Lung (tissue), 13 donors: ENCODE results near the gene CLDN7. TPM values are rescaled to one million over a fixed set of nuclear protein-coding genes. Genes with fewer than 3 reads are reported as not detected.

Experiments
- ATAC-seq: fragments of 200-7000 bp; cut with Tn5 transposase; one replicate; pipeline ENCODE4 v1.9.1; 2020; ENCODE audit warnings: moderate number of reproducible peaks; ENCODE audit not compliant: insufficient read depth, low FRiP score
- DNase-seq, 3 donors: peaks; one replicate each; pipeline ENCODE4 v3.0.0-alpha.2; 2013 to 2017
- H3K27ac ChIP-seq, 2 donors: one replicate each; pipeline ENCODE4 v1.5.1; 2013; ENCODE audit warnings: mild to moderate bottlenecking in 2 of 2, moderate library complexity in 2 of 2, control low read depth in 1 of 2, inconsistent platforms in 1 of 2, low read depth in 1 of 2, low read length in 1 of 2
- H3K27me3 ChIP-seq, 3 donors: one replicate each; pipeline ENCODE4 v1.5.1; 2013; ENCODE audit warnings: low read length in 2 of 3; ENCODE audit not compliant: control insufficient read depth in 3 of 3, insufficient read depth in 3 of 3
- H3K36me3 ChIP-seq, 4 donors: one replicate each; pipeline ENCODE4 v1.5.1; 2013; ENCODE audit warnings: low read length in 4 of 4, mild to moderate bottlenecking in 1 of 4, moderate library complexity in 1 of 4; ENCODE audit not compliant: control insufficient read depth in 4 of 4, insufficient read depth in 4 of 4
- H3K4me1 ChIP-seq, 5 donors: one replicate each; pipeline ENCODE4 v1.5.1; 2013; ENCODE audit warnings: low read length in 5 of 5, mild to moderate bottlenecking in 2 of 5, moderate library complexity in 1 of 5; ENCODE audit not compliant: control insufficient read depth in 5 of 5, insufficient read depth in 5 of 5
- H3K4me3 ChIP-seq: one replicate; pipeline ENCODE4 v1.5.1; 2013; ENCODE audit warnings: mild to moderate bottlenecking, control low read depth, moderate library complexity
- H3K9ac ChIP-seq, 2 donors: one replicate each; pipeline ENCODE4 v1.5.1; 2013; ENCODE audit warnings: low read length in 2 of 2, control low read depth in 1 of 2; ENCODE audit not compliant: insufficient read depth in 1 of 2
- H3K9me3 ChIP-seq, 4 donors: one replicate each; pipeline ENCODE4 v1.5.1; 2013; ENCODE audit warnings: low read length in 3 of 4, mild to moderate bottlenecking in 1 of 4, moderate library complexity in 1 of 4; ENCODE audit not compliant: control insufficient read depth in 4 of 4, insufficient read depth in 3 of 4
- CTCF ChIP-seq: IDR thresholded peaks from 2 replicates; pipeline ENCODE4 v1.5.1; 2012; ENCODE audit warnings: mild to moderate bottlenecking; ENCODE audit errors: control extremely low read depth, extremely low read depth
- WGBS, 2 donors: extraction: QIAGEN DNeasy Blood & Tissue Kit; methylation state at CpG; one replicate each; pipeline ENCODE4 v1.1.7; 2013; 5-methylcytosine and 5-hydroxymethylcytosine counted together
- polyA plus RNA-seq, 2 donors: library from polyadenylated mRNA; stranded (reverse); fragments of 200-250 nt; gene quantifications; one replicate each; pipeline ENCODE4 v1.2.1, GENCODE V29; 2013
- small RNA-seq: library from RNA; depleted of rRNA; stranded (forward); fragments of <200 nt; gene quantifications from one replicate; pipeline ENCODE3, GENCODE V24; 2014; ENCODE audit warnings: low replicate concordance
- total RNA-seq, 2 donors: library from RNA; depleted of rRNA in 1 of 2; stranded (reverse); fragments of >200 nt in 1 of 2; gene quantifications; one replicate each; pipeline ENCODE4 v1.2.1, GENCODE V29; 2014 to 2021
- donor health status: control.
- donor health status: control.
- donor health status: Bipolar disorder and iron deficiency.
- donor health status: healthy.
- donor health status: DM: yes; HTN: yes; CAD: no.

The CLDN7 gene
- total and polyA plus RNA-seq, 4 donors = 117 to 199 (median 145) TPM

DNA sequence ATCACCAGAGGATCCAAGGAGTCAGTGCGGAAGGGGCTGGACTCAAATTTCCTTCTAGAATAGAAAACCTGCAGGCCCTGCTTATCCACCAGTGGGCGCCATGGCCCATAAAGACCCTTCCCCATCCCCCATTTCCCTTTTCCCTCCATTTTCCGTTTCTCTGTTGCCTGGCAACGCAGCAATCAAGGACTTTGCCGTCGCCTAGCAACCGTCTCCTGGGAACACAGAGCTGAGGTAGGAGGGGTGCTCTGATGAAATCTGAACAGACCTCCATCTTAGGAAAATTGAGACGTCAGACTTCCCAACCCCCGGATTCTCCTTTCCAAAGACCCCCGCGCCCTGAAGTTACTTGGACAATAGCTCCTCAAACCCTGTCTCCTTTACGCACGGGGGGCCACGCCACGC, 48.4 kb downstream of the CLDN7 start:
- Histone ChIP-seq H3K9ac (peak overlapping the region in 1 of 2 donors; percentile 11), H3K36me3 (no peaks in the 10 kb centered on the region), H3K27ac (no peak overlapping the region), H3K27me3 (no peaks in the 10 kb centered on the region), H3K4me1 (peaks cover 6 to 53% (median 15%) of the 10 kb centered on the region in 5 donors), H3K9me3 (no peaks in the 10 kb centered on the region), H3K4me3 (peak overlapping the region; percentile 34)
- no peak for ATAC-seq
- no peak for TF ChIP-seq CTCF
- peak; percentile 93 to 97 (median 94) for DNase-seq
- WGBS, 2 donors = 3 to 4% methylated on average over 15 of the region's 15 CpGs

GRCh38 chr17:7211491-7212273, 50.6 kb downstream of the CLDN7 start:
- no peaks in the 10 kb centered on the region for H3K27me3 ChIP-seq
- ATAC-seq (no peak), DNase-seq (peak in 1 of 3 donors; percentile 37)
- H3K27ac ChIP-seq = no peak overlapping the region
- peaks cover 0 to 40% (median 7%) of the 10 kb centered on the region in 5 donors for H3K4me1 ChIP-seq
- H3K9ac ChIP-seq = peak overlapping the region in 1 of 2 donors; percentile 64
- no peaks in the 10 kb centered on the region for H3K36me3 ChIP-seq
- 47 to 77% methylated on average over 27 of the region's 37 CpGs for WGBS, 2 donors
- no peak overlapping the region for H3K4me3 ChIP-seq
- TF ChIP-seq CTCF = no peak
- no peaks in the 10 kb centered on the region for H3K9me3 ChIP-seq

Small RNA genes lying within 50 kb of the gene (small RNA-seq; reads per million reads assigned to genes)
- gene MIR324 (7.1 reads per million, percentile 95 among the genes with 10 or more reads in this experiment), gene RF00019 (not detected)

Other genes starting within 250 kb of the CLDN7 start
Only the 30 nearest of the 35 such genes appear.
- 1 to 10 TPM; 5.5 to 7.5 TPM for gene SLC16A11, start 218.4 kb downstream of the CLDN7 start, total RNA-seq
- 1 to 10 TPM; 1.9 to 8.9 TPM for gene SLC16A11, start 218.4 kb downstream of the CLDN7 start, polyA plus RNA-seq
- 1 to 10 TPM; 3.7 to 5.2 TPM for gene CLEC10A, start 182.2 kb downstream of the CLDN7 start, total RNA-seq
- gene CLEC10A, start 182.2 kb downstream of the CLDN7 start, polyA plus RNA-seq = 10 to 100 TPM; 12.7 to 18.4 TPM
- gene ASGR2, start 147.7 kb downstream of the CLDN7 start, total RNA-seq = 1 to 10 TPM; 1.6 to 1.7 TPM
- gene ASGR2, start 147.7 kb downstream of the CLDN7 start, polyA plus RNA-seq = 10 to 100 TPM in 1 of 2 donors, 1 to 10 TPM in 1; 3.5 to 12.0 TPM
- gene ASGR1, start 83.1 kb downstream of the CLDN7 start, total RNA-seq = 1 to 10 TPM; 5.9 to 7.0 TPM
- 10 to 100 TPM in 1 of 2 donors, 1 to 10 TPM in 1; 5.9 to 11.2 TPM for gene ASGR1, start 83.1 kb downstream of the CLDN7 start, polyA plus RNA-seq
- gene DLG4, start 42.6 kb downstream of the CLDN7 start, total RNA-seq = 10 to 100 TPM; 17.1 to 20.1 TPM
- 10 to 100 TPM; 10.0 to 13.4 TPM for gene DLG4, start 42.6 kb downstream of the CLDN7 start, polyA plus RNA-seq
- gene ACADVL, start 42.5 kb downstream of the CLDN7 start, total RNA-seq = 100 to 1,000 TPM; 158 to 679 TPM
- 100 to 1,000 TPM; 412 to 774 TPM for gene ACADVL, start 42.5 kb downstream of the CLDN7 start, polyA plus RNA-seq
- 10 to 100 TPM; 45.3 to 57.5 TPM for gene DVL2, start 28.0 kb downstream of the CLDN7 start, total RNA-seq
- 10 to 100 TPM; 22.2 to 25.1 TPM for gene DVL2, start 28.0 kb downstream of the CLDN7 start, polyA plus RNA-seq
- gene PHF23, start 23.0 kb downstream of the CLDN7 start, total RNA-seq = 10 to 100 TPM; 25.4 to 27.3 TPM
- gene PHF23, start 23.0 kb downstream of the CLDN7 start, polyA plus RNA-seq = 10 to 100 TPM; 27.2 to 40.5 TPM
- 100 to 1,000 TPM; 315 to 496 TPM for gene GABARAP, start 20.0 kb downstream of the CLDN7 start, total RNA-seq
- gene GABARAP, start 20.0 kb downstream of the CLDN7 start, polyA plus RNA-seq = 1,000 to 10,000 TPM in 1 of 2 donors, 100 to 1,000 TPM in 1; 874 to 1,149 TPM
- 100 to 1,000 TPM in 1 of 2 donors, 10 to 100 TPM in 1; 76.0 to 126 TPM for gene CTDNEP1, start 10.7 kb downstream of the CLDN7 start, total RNA-seq
- gene CTDNEP1, start 10.7 kb downstream of the CLDN7 start, polyA plus RNA-seq = 100 to 1,000 TPM in 1 of 2 donors, 10 to 100 TPM in 1; 72.5 to 105 TPM
- gene ELP5, start 10.3 kb downstream of the CLDN7 start, total RNA-seq = 10 to 100 TPM; 19.8 to 39.3 TPM
- gene ELP5, start 10.3 kb downstream of the CLDN7 start, polyA plus RNA-seq = 10 to 100 TPM; 34.0 to 63.2 TPM
- 1 to 10 TPM; 1.2 to 2.0 TPM for gene SLC2A4, start 19.2 kb upstream of the CLDN7 start, total RNA-seq
- 1 to 10 TPM; 1.1 to 1.3 TPM for gene SLC2A4, start 19.2 kb upstream of the CLDN7 start, polyA plus RNA-seq
- gene YBX2, start 32.2 kb upstream of the CLDN7 start, total RNA-seq = under 1 TPM; 0.28 to 0.57 TPM
- under 1 TPM; 0.03 to 0.53 TPM for gene YBX2, start 32.2 kb upstream of the CLDN7 start, polyA plus RNA-seq
- gene EIF5A, start 45.1 kb upstream of the CLDN7 start, total RNA-seq = 100 to 1,000 TPM; 104 to 516 TPM
- 100 to 1,000 TPM; 596 to 607 TPM for gene EIF5A, start 45.1 kb upstream of the CLDN7 start, polyA plus RNA-seq
- 10 to 100 TPM; 23.8 to 57.0 TPM for gene GPS2, start 52.9 kb upstream of the CLDN7 start, total RNA-seq
- 10 to 100 TPM; 68.6 to 71.6 TPM for gene GPS2, start 52.9 kb upstream of the CLDN7 start, polyA plus RNA-seq
- gene NEURL4, start 66.9 kb upstream of the CLDN7 start, total RNA-seq = 10 to 100 TPM; 21.7 to 33.9 TPM
- 10 to 100 TPM; 17.3 to 27.0 TPM for gene NEURL4, start 66.9 kb upstream of the CLDN7 start, polyA plus RNA-seq
- 10 to 100 TPM in 1 of 2 donors, 1 to 10 TPM in 1; 9.2 to 27.0 TPM for gene ACAP1, start 74.1 kb upstream of the CLDN7 start, total RNA-seq
- 10 to 100 TPM; 17.2 to 39.4 TPM for gene ACAP1, start 74.1 kb upstream of the CLDN7 start, polyA plus RNA-seq
- gene KCTD11, start 89.7 kb upstream of the CLDN7 start, total RNA-seq = 10 to 100 TPM in 1 of 2 donors, 1 to 10 TPM in 1; 5.9 to 14.9 TPM
- 10 to 100 TPM; 11.1 to 14.1 TPM for gene KCTD11, start 89.7 kb upstream of the CLDN7 start, polyA plus RNA-seq
- gene TMEM95, start 92.7 kb upstream of the CLDN7 start, total RNA-seq = not detected
- not detected for gene TMEM95, start 92.7 kb upstream of the CLDN7 start, polyA plus RNA-seq
- gene TNK1, start 118.6 kb upstream of the CLDN7 start, total RNA-seq = 1 to 10 TPM; 5.4 to 8.2 TPM
- gene TNK1, start 118.6 kb upstream of the CLDN7 start, polyA plus RNA-seq = 1 to 10 TPM; 3.7 to 6.0 TPM
- gene PLSCR3, start 132.0 kb upstream of the CLDN7 start, total RNA-seq = 10 to 100 TPM; 32.4 to 43.0 TPM
- gene PLSCR3, start 132.0 kb upstream of the CLDN7 start, polyA plus RNA-seq = 10 to 100 TPM; 19.2 to 36.0 TPM
- gene TMEM256, start 141.6 kb upstream of the CLDN7 start, total RNA-seq = 10 to 100 TPM; 70.2 to 78.7 TPM
- gene TMEM256, start 141.6 kb upstream of the CLDN7 start, polyA plus RNA-seq = 100 to 1,000 TPM in 1 of 2 donors, 10 to 100 TPM in 1; 71.6 to 247 TPM
- 10 to 100 TPM; 11.2 to 15.2 TPM for gene NLGN2, start 145.4 kb upstream of the CLDN7 start, total RNA-seq
- 1 to 10 TPM; 5.0 to 5.1 TPM for gene NLGN2, start 145.4 kb upstream of the CLDN7 start, polyA plus RNA-seq
- gene SPEM1, start 157.8 kb upstream of the CLDN7 start, total RNA-seq = not detected
- not detected for gene SPEM1, start 157.8 kb upstream of the CLDN7 start, polyA plus RNA-seq
- gene SPEM2, start 163.1 kb upstream of the CLDN7 start, total RNA-seq = not detected
- not detected for gene SPEM2, start 163.1 kb upstream of the CLDN7 start, polyA plus RNA-seq
- gene SPEM3, start 166.4 kb upstream of the CLDN7 start, total RNA-seq = not detected
- not detected for gene SPEM3, start 166.4 kb upstream of the CLDN7 start, polyA plus RNA-seq
- 1 to 10 TPM; 4.8 to 9.0 TPM for gene TMEM102, start 173.0 kb upstream of the CLDN7 start, total RNA-seq
- gene TMEM102, start 173.0 kb upstream of the CLDN7 start, polyA plus RNA-seq = 1 to 10 TPM; 5.5 to 8.4 TPM
- gene FGF11, start 177.0 kb upstream of the CLDN7 start, total RNA-seq = 1 to 10 TPM in 1 of 2 donors, under 1 TPM in 1; 0.52 to 3.5 TPM
- under 1 TPM; 0.47 to 0.79 TPM for gene FGF11, start 177.0 kb upstream of the CLDN7 start, polyA plus RNA-seq
- gene CHRNB1, start 182.6 kb upstream of the CLDN7 start, total RNA-seq = 10 to 100 TPM; 10.5 to 10.7 TPM
- gene CHRNB1, start 182.6 kb upstream of the CLDN7 start, polyA plus RNA-seq = 10 to 100 TPM in 1 of 2 donors, 1 to 10 TPM in 1; 7.0 to 11.9 TPM
- gene ZBTB4, start 217.2 kb upstream of the CLDN7 start, total RNA-seq = 10 to 100 TPM; 40.4 to 56.4 TPM
- 10 to 100 TPM; 20.1 to 26.5 TPM for gene ZBTB4, start 217.2 kb upstream of the CLDN7 start, polyA plus RNA-seq